Neural cell (in vitro differentiated cells): ENCODE data around the gene LZTS2.

ENCODE experiments used
- CTCF ChIP-seq: fragments of 450-650 bp; IDR thresholded peaks from 2 replicates; pipeline ENCODE4 v1.5.1; 2014; ENCODE audit warnings: antibody characterized with exemption, mild to moderate bottlenecking, moderate library complexity; ENCODE audit not compliant: poor library complexity, severe bottlenecking
- EP300 ChIP-seq: fragments of 450-650 bp; conservative IDR thresholded peaks from 2 replicates; pipeline ENCODE4 v1.6.1; 2014; ENCODE audit warnings: antibody characterized with exemption, mild to moderate bottlenecking, moderate library complexity; ENCODE audit not compliant: poor library complexity, severe bottlenecking
- EZH2 ChIP-seq: fragments of 200-600, 300-800 bp; shearing (Covaris generic), sonication (generic); IDR thresholded peaks from 2 replicates; pipeline ENCODE4 v1.6.1; 2014; ENCODE audit warnings: antibody characterized with exemption, low read length, borderline replicate concordance, mild to moderate bottlenecking; ENCODE audit not compliant: insufficient read depth, poor library complexity, severe bottlenecking
- POLR2AphosphoS5 ChIP-seq: IDR thresholded peaks from 2 replicates; pipeline ENCODE4 v1.6.1; 2012
- TAF1 ChIP-seq: IDR thresholded peaks from 2 replicates; pipeline ENCODE4 v1.6.1; 2012; ENCODE audit warnings: low read depth
- TF ChIP-seq, protein P1 (sequence below): IDR thresholded peaks from 2 replicates; pipeline ENCODE4 v1.6.1; 2012; ENCODE audit warnings: borderline replicate concordance

DNA sequence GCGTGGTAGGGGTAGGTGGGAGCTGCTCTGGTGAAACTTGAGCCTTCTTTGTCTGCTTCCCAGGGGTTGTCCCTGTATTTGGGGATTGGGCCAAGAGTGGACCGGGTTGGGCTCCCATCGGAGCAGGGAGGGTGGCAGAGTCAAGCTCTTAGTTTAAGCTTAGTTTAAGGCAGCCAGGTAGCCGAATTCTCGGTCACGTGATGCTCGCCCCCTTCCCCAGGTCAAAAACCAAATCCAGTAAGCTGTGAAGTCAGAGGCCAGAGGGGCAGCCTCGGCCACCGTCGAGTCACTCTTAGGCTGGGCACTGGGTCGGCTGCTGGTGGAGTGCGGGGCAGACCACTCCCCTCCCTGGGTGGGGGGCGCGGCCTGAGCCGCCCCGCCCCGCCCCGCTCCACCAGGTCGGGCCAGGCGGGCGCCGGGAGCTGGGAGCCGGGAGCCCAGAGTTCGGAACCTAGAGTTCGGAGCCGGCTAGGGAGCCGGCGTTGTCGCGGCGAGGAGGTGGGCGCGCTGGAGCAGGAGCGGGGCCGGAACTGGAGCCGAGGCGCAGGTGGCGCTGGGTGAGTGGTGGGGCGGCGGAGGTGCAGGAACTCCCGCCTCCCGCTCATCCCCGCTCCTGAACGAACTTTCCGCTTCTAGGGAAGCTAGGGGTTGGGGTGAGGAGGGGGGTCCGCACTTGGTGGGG is 2.8 kb upstream of the LZTS2 start:
- TF ChIP-seq POLR2AphosphoS5 (no peak), CTCF (no peak), EZH2 (no peak), EP300 (no peak), TAF1 (no peak)
- TF ChIP-seq, protein P1, sequence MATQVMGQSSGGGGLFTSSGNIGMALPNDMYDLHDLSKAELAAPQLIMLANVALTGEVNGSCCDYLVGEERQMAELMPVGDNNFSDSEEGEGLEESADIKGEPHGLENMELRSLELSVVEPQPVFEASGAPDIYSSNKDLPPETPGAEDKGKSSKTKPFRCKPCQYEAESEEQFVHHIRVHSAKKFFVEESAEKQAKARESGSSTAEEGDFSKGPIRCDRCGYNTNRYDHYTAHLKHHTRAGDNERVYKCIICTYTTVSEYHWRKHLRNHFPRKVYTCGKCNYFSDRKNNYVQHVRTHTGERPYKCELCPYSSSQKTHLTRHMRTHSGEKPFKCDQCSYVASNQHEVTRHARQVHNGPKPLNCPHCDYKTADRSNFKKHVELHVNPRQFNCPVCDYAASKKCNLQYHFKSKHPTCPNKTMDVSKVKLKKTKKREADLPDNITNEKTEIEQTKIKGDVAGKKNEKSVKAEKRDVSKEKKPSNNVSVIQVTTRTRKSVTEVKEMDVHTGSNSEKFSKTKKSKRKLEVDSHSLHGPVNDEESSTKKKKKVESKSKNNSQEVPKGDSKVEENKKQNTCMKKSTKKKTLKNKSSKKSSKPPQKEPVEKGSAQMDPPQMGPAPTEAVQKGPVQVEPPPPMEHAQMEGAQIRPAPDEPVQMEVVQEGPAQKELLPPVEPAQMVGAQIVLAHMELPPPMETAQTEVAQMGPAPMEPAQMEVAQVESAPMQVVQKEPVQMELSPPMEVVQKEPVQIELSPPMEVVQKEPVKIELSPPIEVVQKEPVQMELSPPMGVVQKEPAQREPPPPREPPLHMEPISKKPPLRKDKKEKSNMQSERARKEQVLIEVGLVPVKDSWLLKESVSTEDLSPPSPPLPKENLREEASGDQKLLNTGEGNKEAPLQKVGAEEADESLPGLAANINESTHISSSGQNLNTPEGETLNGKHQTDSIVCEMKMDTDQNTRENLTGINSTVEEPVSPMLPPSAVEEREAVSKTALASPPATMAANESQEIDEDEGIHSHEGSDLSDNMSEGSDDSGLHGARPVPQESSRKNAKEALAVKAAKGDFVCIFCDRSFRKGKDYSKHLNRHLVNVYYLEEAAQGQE = no peak
